Hematopoietic multipotent progenitor cell treated with erythropoietin and hydrocortisone succinate and interleukin-3 and kit ligand, for 4 days (in vitro differentiated cells): ENCODE results near the gene SAP25.
"Not testable (repeated sequence)": the region's sequence is repeated elsewhere in the genome, so short reads cannot be mapped to it uniquely, and the experiment has no call there.

ENCODE experiments used
- DNase-seq: peaks from one replicate; pipeline ENCODE4 v3.0.0-alpha.2; 2015

SAP25 gene

GRCh38 chr7:100575206-100575631 lies 1.5 kb upstream of the SAP25 start:
- DNase-seq = no peak

- no peak for DNase-seq
Observed at GRCh38 chr7:100574362-100575205, 884 bp upstream of the SAP25 start.

- DNase-seq = no peak
Observed at GRCh38 chr7:100572949-100573675, 588 bp downstream of the SAP25 start.

- no peak for DNase-seq
Observed at GRCh38 chr7:100572281-100572948, 1.3 kb downstream of the SAP25 start.

- DNase-seq = no peak
Observed at GRCh38 chr7:100571829-100572116, 1.9 kb downstream of the SAP25 start.

- DNase-seq = no peak
Observed at GRCh38 chr7:100570954-100571828, 2.5 kb downstream of the SAP25 start.

- peak; percentile 91 for DNase-seq
Observed at GRCh38 chr7:100568896-100569844, 4.5 kb downstream of the SAP25 start.

GRCh38 chr7:100568176-100568895 lies 5.4 kb downstream of the SAP25 start:
- DNase-seq = peak; percentile 42

GRCh38 chr7:100567751-100568175 lies 5.9 kb downstream of the SAP25 start:
- no peak for DNase-seq

GRCh38 chr7:100567031-100567730 lies 6.5 kb downstream of the SAP25 start:
- no peak for DNase-seq

GRCh38 chr7:100566018-100566531 lies 7.6 kb downstream of the SAP25 start:
- no peak for DNase-seq

- no peak for DNase-seq
Observed at GRCh38 chr7:100565133-100565571, 8.5 kb downstream of the SAP25 start.

- not testable (repeated sequence) for DNase-seq
Observed at GRCh38 chr7:100564405-100564804, 9.3 kb downstream of the SAP25 start.

GRCh38 chr7:100563809-100564400 lies 9.8 kb downstream of the SAP25 start:
- peak; percentile 91 for DNase-seq

- no peak for DNase-seq
Observed at GRCh38 chr7:100563100-100563564, 10.6 kb downstream of the SAP25 start.

- DNase-seq = no peak
Observed at GRCh38 chr7:100562195-100563099, 11.3 kb downstream of the SAP25 start.

- no peak for DNase-seq
Observed at GRCh38 chr7:100561491-100562194, 12.1 kb downstream of the SAP25 start.
